ENCODE data around the gene TMEM69.

- TF ChIP-seq, protein P1, sequence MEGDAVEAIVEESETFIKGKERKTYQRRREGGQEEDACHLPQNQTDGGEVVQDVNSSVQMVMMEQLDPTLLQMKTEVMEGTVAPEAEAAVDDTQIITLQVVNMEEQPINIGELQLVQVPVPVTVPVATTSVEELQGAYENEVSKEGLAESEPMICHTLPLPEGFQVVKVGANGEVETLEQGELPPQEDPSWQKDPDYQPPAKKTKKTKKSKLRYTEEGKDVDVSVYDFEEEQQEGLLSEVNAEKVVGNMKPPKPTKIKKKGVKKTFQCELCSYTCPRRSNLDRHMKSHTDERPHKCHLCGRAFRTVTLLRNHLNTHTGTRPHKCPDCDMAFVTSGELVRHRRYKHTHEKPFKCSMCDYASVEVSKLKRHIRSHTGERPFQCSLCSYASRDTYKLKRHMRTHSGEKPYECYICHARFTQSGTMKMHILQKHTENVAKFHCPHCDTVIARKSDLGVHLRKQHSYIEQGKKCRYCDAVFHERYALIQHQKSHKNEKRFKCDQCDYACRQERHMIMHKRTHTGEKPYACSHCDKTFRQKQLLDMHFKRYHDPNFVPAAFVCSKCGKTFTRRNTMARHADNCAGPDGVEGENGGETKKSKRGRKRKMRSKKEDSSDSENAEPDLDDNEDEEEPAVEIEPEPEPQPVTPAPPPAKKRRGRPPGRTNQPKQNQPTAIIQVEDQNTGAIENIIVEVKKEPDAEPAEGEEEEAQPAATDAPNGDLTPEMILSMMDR (IDR thresholded peaks at IDR 0.05): no peak
- no peak for TF ChIP-seq POLR2A (IDR thresholded peaks at IDR 0.05)
These were observed 28.7 kb downstream of the TMEM69 start for GRCh38 chr1:45716700-45717099.

Measured in upper lobe of left lung (tissue), 4 donors.